Measurements from ENCODE around the gene SYNCRIP.
"Not testable (repeated sequence)": the region's sequence is repeated elsewhere in the genome, so short reads cannot be mapped to it uniquely, and the experiment has no call there.

The SYNCRIP gene

GRCh38 chr6:85669735-85670194 lies 27.1 kb upstream of the SYNCRIP start:
- DNase-seq, result no peak

DNA sequence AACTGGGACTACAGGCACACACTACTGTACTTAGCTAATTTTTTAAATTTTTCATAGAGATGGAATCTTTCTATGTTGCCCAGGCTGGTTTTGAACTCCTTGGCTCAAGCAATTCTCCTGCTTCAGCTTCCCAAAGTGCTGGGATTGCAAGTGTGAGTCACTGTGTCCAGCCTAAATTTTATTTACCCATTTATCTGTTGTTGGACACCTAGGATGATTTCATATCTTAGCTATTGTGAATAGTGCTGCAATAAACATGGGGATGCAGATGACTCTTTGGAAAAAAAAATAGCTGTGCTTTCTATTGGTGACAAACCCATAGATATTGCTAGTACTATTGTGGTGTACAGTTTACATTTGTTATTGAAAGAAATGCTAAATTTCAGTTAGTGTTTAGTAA lies 19.6 kb upstream of the SYNCRIP start:
- DNase-seq, result no peak

DNA sequence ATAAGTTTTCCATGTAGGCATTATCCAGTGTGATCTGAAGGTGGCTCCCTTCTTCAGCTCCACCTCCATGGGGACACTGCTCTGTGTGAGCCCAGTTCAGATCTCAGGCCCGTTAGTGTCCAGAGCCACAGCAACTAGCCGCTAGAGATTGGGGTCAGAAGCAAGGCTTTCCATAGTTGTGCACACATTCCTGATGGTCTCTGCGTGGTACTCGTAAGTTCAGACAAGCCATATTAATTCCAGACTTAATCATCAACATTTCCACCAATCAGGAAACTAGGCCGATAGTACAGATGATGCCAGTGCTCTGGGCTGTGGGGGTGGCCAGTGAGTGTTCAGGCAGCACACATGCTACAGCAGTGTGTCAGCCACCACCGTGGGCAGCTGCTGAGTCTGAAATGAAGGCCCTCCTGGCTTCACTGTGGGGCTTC lies 17.5 kb upstream of the SYNCRIP start:
- DNase-seq, result no peak

DNA sequence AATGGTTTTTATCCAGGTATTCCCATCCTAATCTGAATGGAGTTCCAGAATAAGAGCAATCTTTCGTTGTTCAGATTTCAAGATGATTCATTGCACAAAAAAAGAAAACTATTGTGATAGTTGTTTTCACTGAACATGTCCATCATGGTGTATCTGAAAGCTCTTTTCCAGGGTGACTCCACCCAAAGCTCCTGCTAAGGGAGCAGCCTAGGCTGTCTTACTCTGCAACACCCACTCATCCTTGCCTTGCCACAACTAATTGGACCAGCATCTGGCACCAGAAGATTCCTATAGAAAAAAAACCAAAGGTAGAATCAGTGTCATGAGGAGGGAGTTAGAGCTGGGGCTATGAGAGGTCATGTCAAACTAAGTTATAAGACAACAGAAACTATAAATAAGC lies 7.9 kb upstream of the SYNCRIP start:
- DNase-seq, result no peak

- DNase-seq, result peak in 1 of 2 experiments; percentile 39
Observed at GRCh38 chr6:85644279-85644762, 1.6 kb upstream of the SYNCRIP start.

DNA sequence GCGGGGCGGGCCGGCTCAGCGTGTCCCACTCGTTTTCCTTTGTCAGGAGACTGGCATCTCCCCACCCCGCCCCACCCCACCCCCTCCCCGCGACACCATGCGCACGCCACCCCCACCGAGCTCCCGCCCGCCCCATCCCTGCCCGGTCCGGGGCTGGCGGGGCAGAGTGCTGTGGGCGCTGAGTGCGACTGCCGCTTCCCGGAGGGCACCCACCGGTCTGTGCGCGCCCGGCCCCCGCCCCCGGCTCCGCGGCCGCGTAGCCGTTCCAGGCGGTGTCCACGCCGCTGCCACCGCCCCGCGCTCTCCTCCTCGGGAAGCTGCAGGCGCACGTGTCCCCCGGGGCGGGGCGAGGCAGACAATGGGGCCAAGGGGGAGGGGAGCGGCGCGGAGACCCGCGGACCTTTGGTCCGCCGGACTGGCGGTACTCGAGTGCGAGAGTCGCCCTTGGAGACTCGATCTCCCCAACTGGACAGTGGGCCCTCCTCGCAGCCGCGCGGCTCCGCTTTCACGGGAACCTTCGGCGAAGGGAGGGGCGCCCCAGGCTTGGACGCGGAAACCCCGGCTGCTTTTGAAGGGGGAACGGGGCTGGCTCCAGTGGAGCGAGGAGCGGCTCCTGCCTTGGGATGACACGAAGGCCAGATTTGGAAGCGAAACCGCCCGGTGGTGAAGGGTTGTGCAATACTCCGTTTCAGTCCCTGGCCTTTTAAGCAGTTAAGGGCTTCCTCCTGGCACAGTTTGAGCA lies 1.0 kb upstream of the SYNCRIP start:
- peak; percentile 82 to 89 for DNase-seq

- DNase-seq, result peak in 1 of 2 experiments; percentile 34
Observed at GRCh38 chr6:85641897-85642773, 551 bp downstream of the SYNCRIP start.

- no peak for DNase-seq
Observed at GRCh38 chr6:85641522-85641896, 1.2 kb downstream of the SYNCRIP start.

GRCh38 chr6:85640821-85641220 lies 1.9 kb downstream of the SYNCRIP start:
- DNase-seq, result no peak

DNA sequence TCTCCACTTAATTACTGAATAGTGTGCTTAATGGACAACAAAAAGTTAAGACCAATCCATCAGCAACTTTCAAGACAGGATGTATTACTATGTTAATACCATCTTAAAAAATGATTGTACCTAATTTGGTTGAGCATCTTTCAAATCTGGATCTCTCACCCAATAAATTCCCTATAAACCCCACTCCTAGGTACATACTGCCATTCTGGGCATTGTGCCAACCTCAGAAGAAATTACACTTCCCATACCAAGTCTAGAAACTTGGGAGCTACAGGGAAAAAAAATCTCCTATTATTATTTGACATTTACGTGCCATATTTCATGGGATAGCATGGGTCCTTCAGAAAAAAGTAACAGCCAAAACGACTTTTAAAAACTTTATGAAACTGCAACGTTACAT lies 5.1 kb downstream of the SYNCRIP start:
- no peak for DNase-seq

GRCh38 chr6:85632164-85632942 lies 10.3 kb downstream of the SYNCRIP start:
- no peak for DNase-seq

DNA sequence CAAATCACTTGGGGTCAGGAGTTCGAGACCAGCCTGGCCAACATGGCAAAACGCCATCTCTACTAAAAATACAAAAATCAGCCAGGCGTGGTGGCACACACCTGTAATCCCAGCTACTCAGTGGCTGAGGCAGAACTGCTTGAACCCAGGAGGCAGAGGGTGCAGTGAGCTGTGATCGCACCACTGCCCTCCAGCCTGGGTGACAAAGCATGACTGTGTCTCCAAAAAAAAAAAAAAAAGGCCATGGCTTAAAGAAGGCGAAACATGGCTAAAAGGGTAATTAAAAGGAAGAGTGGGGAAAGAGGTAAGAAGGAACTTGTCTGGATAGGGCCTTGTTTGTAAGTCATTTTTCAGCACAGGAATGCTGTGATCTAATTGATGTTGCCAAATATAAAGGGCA lies 11.6 kb downstream of the SYNCRIP start:
- DNase-seq, result not testable (repeated sequence)

GRCh38 chr6:85628353-85628752 lies 14.3 kb downstream of the SYNCRIP start:
- DNase-seq, result no peak

GRCh38 chr6:85620308-85620707 lies 22.4 kb downstream of the SYNCRIP start:
- DNase-seq, result no peak

GRCh38 chr6:85614780-85615179 lies 27.9 kb downstream of the SYNCRIP start:
- no peak for DNase-seq

GRCh38 chr6:85612690-85613474 lies 29.8 kb downstream of the SYNCRIP start:
- no peak for DNase-seq

DNA sequence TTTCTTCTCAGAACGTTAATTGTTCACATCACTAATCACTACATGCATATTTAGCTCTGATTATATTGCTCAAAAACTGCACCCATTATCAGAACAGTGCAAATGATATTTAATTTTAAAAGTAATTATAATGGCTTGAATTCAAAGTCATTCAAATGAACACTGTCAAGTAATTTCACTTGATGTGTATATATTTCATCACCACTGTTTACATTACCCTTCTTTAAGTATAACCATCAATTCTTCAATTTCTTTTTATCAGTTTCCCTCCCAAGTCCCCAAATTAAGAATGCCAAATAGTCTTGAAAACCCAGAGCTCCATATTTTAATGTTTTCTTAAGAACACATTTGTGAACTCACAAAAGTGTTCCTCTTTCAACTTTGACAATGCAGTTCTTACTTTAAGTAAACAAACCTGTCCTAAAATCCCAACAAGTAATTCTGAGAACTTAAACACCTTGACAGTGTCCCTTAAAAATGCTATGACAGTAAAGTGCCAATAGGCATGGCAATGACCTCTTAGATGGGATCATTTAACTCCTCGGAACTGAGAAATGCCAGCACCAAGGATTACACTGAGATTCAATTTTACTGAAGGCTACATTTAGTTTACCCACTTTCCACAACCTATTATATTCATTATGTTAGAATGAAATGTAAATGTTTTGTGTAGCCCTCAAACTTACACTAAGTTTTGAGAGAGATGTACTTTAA lies 32.3 kb downstream of the SYNCRIP start:
- DNase-seq, result no peak

DNA sequence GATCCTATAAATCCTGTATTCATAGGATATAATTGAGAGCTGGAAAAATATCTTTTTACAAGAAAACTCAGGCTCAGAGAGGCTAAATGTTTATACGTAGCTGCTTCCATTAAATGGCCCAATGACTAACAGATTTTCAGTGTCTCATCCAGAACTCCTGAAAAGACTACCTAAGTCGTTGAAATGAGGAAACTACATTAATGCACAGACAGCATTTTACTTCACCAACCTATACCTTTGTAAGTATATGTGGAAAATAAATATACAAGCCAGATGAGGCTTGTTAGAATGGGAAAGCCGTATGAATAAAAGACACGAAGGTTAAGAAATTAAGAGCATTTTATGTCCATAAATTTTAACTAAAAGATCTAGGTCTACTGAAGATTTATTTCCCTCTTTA lies 40.6 kb downstream of the SYNCRIP start:
- DNase-seq, result no peak

GRCh38 chr6:85600713-85601313 lies 41.9 kb downstream of the SYNCRIP start:
- DNase-seq, result no peak

DNA sequence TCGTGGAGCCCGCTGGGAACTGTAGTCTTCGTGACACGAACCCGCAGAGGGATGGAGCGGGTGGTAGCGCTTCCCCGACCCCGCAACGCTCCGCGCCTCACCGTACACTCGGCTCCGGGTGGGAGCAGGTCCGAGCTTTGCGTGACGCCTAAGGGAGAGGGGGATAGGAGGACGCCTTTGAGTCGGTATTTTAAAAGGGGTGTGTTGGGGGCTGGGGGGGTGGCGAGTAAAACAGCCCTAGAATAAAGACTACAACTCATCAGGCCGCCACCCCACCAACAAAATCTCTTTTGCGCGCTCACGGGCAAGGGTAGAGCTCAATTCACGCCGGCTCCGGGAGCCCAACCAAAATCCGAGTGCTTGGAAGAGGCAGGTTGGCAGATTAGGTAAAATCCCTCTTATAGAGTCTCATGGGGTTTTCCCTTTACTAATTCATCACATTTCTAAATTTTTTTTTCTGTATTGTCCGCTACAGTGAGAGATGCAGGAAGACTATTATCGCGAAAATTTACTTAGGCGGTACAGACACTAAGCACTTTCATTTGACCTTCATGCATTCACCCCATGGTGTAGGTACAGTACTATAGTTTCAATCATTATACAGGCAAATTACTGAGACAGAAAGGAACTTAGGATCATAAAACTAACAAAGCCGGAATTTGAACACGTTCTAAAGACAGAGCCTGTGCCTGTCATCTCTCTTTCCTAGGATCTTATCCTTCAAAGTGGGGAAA lies 48.3 kb downstream of the SYNCRIP start:
- DNase-seq, result peak; percentile 57 to 62

Data from NCI-H524 (cell line).